ENCODE results near the gene SMYD5.

Gene SMYD5

DNA sequence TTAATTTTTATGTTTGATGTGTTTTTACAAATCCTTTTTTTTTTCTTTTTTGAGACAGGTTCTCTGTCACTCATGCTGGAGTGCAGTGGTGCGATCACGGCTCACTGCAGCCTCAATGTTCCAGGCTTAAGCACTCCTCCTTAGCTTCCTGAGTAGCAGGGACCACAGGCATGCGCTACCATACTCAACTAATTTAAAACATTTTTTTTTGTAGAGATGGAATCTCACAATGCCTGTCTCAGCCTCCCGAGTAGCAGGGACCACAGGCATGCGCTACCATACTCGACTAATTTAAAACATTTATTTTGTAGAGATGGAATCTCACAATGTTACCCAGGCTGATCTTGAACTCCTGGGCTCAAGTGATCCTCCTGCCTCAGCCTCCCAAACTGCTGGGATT lies 8.4 kb upstream of the SMYD5 start:
- no peak for DNase-seq (ENCODE audit: low read depth in 2 of 2)

- no peak for DNase-seq (ENCODE audit: low read depth in 2 of 2)
Measured at GRCh38 chr2:73208258-73208657, 5.8 kb upstream of the SMYD5 start.

DNA sequence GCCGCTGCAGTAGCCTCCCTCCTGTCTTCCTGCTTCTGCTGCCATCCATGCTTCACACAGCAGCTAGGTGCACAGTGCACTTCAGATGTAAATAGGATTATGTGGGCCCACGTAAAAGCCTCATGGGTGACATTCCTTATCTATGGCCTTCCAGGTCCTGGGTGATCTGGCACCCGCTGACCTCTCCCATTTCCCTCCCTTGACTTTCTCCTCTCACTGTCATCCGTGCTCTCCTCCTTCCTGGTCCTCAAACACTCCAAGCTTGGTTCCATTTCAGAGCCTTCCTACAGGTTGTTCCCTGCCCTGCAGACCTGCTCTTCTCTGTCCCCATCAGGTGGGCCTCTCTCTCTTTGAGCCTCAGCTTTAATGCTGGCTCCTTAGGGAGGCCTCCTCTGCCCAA lies 4.0 kb upstream of the SMYD5 start:
- DNase-seq (ENCODE audit: low read depth in 2 of 2), result no peak

DNA sequence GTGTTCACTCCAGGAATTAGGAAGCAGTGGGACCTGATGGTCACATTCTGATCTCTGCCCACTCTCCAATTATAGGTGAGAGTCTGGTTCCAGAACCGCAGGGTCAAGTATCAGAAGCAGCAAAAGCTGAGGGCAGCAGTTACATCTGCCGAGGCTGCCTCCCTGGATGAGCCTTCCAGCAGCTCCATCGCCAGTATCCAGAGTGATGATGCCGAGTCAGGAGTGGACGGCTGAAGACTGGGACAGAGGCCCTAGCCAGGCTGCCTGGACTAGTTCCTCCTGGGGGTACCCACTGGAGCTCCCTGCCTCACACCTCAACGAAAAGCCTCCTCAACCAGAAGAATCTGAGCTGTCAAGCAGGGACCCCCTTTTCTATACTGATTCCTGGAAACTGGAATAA lies 3.3 kb upstream of the SMYD5 start:
- DNase-seq (ENCODE audit: low read depth in 2 of 2), result no peak

GRCh38 chr2:73212098-73212447 lies 2.0 kb upstream of the SMYD5 start:
- DNase-seq (ENCODE audit: low read depth in 2 of 2), result no peak

- DNase-seq (ENCODE audit: low read depth in 2 of 2), result peak; percentile 42 to 52
Measured at GRCh38 chr2:73212448-73213176, 1.4 kb upstream of the SMYD5 start.

DNA sequence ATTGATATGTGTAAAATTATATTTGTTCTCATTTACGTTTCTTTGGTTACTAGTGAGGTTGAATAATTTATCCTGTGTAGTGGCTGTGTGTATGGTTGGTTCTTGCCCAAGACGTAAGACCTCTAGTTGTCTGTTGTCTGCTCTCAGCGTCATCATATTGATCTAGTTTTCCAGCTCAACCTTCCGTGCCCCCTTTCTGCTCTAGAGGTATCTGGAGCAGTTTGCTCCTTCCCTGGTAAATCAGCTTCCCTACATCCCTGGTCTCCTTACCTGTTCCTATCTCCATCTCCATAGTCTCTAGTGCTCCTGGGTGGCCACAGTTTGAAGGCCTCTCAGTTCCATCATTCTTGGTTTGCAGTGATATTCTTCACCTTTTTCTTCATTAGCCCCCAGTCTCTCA lies 1.2 kb downstream of the SMYD5 start:
- no peak for DNase-seq (ENCODE audit: low read depth in 2 of 2)

GRCh38 chr2:73217160-73217559 lies 3.1 kb downstream of the SMYD5 start:
- DNase-seq (ENCODE audit: low read depth in 2 of 2), result no peak

DNA sequence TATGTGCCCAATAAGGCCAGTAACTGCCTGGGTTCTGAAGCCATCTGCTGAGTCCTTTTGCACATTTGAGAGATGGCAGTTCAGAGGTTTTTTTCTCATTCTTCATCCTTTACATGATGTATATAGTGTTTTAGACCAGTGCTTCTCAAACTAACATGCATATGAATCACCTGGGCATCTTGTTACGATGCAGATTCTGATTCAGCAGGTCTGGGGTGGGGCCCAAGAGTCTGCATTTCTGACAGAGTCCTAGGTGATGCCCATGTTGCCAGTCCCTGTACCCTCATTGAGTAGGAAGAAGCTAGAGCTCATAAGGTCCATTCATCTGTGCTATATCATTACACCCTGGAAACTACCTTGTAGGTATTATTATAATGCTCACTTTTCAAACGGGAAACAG lies 3.8 kb downstream of the SMYD5 start:
- no peak for DNase-seq (ENCODE audit: low read depth in 2 of 2)

- DNase-seq (ENCODE audit: low read depth in 2 of 2), result no peak
Measured at GRCh38 chr2:73218298-73218697, 4.3 kb downstream of the SMYD5 start.

DNA sequence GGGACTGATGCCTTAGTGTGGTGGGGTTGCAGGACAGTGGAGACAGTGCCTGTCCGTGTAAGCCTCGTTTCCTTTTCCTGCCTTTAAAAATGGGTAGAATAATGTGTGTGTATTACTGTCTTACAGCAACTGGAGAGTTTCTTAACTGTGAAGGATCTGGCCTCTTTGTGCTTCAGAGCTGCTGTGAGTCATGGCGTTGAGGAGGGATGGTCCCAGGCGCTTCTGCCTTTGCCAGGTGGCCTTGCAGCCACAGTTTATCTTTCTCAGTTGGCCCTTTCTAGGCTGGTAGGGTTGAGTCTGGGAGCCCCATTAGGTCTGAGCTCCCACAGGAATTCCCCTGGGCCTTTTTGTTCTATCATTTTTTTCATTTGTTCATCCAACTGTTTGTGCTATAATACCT lies 9.8 kb downstream of the SMYD5 start:
- DNase-seq (ENCODE audit: low read depth in 2 of 2), result no peak

DNA sequence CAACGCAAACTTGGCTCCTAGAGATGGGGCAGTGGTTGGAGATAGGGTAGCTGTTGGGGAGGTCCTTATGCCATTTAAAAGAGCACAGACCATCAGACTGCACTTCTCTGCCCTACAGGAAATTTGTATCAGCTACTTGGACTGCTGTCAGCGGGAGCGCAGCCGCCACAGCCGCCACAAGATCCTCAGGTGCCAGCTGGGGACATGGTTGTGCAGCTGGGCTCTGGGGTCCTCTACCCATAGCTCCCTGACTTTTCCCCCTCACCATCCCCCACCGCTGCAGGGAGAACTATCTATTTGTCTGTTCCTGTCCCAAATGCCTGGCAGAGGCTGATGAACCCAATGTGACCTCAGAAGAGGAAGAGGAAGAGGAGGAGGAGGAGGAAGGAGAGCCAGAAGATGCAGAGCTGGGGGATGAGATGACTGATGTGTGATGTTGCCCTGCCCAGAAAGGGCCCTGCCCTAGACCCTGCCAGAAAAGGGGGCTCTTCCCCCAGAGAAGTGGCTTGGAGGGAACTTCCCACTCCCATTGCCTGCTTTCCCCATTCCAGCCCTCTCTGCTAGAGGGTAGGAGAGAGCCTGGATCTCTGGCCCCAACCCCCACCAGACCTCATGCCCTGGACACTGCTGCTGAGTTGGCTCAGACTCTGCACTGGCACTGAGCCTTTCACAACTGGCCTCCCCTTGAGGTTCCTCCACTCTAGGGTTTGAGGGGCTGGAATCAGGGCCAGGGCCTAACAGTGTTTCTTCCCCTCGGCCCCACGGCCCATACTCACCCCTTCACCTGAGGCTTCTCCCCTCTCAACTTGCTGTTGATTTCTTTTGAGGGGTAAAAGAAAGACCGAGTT lies 11.7 kb downstream of the SMYD5 start:
- no peak for DNase-seq (ENCODE audit: low read depth in 2 of 2)

DNA sequence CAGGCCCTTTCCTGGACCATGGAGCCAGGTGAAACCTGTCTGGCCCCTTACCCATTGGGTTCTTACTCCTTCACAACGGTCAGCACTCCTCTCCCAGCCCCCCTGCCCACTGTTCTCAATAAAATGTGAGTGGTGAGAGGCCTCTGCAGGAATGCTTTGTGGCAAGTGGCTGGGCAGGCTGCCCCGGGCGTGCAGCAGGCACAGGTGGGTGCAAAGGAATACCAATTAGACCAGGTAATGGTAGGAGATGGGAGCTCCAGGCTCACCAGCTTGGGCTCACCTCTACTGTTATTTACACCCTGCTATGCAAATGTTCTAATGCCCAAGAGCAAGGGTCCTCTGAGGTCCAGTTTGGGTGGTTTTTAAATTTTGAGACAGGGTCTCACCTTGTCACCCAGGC lies 13.0 kb downstream of the SMYD5 start:
- DNase-seq (ENCODE audit: low read depth in 2 of 2), result no peak

- no peak for DNase-seq (ENCODE audit: low read depth in 2 of 2)
Measured at GRCh38 chr2:73228631-73229030, 14.6 kb downstream of the SMYD5 start.

DNA sequence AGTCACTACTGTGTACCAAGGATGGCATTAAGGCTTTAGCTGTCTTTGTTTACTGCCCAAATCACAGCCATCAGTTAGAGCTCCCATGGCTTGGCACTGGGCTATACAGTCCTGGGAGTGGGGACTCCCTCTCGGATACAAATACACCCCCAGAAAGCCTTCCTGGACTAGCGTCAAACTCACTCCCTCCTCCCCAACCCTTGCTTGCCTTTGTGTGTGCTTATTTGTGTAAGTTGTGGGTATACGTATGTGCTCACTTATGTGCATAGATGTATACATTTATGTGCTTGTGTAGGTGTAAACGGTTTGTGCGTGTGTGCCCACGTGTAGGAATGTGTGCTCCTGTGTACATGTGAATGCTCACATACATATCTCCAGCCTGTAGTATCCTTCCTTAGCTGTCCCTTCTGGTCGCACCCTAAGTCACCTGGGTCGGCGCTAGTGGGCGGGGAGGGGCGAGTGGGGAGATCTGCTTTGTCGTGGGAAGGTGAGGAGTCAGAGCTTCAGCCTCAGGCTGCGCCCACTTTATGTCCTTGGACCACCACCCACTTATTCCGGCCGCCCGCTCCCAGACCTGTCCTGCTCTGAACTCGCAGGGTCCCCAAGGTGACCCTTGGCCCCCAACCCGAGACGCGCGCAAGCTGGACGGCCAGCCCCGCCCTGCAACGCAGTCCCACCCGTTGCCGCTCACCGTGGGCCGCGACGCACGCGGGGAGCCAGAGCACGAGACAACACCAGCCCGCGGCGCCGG lies 18.5 kb downstream of the SMYD5 start:
- DNase-seq (ENCODE audit: low read depth in 2 of 2), result no peak

- DNase-seq (ENCODE audit: low read depth in 2 of 2), result peak; percentile 85 to 91
Measured at GRCh38 chr2:73233154-73233931, 19.3 kb downstream of the SMYD5 start, which contains the start of gene PRADC1. Gene PRADC1, minus strand, starts transcription at chr2:73233239. Its CDS starts 79 bp downstream, at chr2:73233160.

DNA sequence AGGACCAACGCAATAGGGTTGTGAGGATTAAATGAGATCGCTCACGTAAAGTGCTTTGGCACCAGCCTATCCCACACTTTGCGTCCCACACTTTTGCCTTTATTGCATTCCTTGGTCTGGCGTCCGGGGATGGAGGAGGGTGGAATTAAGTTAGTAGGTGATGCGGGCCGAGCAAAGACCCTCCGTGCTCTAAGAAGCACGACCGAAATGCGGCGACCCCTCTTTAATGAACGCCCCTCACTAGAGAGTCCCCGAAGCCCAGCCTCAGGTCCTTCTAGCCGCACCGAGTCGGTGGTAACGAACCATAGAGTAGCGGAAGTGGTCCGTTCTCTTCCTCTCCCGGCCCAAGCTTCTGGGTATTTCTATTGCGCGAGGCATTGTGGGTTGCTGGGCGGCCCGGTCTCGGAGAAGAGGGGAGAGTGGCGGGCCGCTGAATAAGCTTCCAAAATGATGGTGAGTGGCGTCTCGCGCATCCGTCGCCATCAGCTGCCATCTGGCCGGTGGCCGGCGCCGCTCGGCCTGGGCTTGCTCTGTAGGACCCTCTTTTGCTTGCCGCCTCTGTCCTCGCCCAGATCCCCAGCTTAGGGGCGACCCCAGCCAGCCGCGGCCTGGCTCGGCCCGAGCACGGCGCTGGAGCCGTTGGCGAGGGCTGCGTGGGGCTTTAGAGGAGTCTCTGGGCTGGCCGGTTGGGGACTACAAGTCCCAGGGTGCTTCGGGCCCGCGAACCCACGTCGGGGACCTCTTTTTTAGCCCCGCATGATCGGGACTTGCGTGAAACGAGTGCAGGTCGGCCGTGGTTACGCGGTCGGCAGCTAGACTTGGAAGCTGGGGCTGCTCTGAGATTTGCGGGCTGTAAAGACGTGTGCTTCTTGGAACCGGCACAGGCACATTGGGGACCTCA lies 20.1 kb downstream of the SMYD5 start, which contains the start of gene CCT7:
Gene CCT7 (plus strand): TSS at position 377 of the 901 bp plus-strand sequence. CDS start 71 bp downstream, at position 448.
- peak; percentile 71 to 83 for DNase-seq (ENCODE audit: low read depth in 2 of 2)

DNA sequence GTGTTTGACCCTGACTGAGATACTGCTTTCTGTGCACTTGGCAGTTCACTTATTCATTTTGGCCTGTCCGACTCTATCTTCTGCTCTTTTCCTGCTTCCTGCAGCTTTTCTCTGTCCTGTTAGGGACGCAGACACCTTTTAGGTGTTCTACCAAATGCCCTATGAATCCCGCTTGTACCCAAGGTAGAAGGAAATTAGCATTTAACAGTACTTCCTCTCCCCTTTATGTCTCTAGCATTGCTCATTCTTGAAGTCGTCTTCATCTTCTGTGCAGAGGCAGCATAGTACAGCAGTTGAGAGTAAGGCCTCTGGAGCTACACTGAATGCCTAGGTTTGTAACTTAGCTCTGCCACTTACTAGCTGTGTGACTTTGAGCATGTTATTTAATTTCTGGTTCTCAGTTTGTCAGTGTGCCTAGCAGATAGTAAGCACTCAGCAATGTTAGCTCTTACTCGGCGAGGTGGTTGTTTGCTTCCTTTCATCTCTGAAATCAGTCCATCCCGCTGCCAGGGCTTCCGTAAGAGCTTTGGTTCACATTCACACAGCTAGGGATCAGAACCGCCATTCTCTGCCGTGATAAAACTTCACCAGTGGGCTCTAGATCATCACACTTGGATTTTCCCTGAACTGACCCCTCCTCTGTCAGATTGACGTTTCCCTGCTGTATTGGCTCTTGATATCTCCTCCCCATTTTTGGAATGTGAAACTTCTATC lies 21.4 kb downstream of the SMYD5 start:
- no peak for DNase-seq (ENCODE audit: low read depth in 2 of 2)

GRCh38 chr2:73237168-73237567 lies 23.1 kb downstream of the SMYD5 start:
- DNase-seq (ENCODE audit: low read depth in 2 of 2), result no peak

DNA sequence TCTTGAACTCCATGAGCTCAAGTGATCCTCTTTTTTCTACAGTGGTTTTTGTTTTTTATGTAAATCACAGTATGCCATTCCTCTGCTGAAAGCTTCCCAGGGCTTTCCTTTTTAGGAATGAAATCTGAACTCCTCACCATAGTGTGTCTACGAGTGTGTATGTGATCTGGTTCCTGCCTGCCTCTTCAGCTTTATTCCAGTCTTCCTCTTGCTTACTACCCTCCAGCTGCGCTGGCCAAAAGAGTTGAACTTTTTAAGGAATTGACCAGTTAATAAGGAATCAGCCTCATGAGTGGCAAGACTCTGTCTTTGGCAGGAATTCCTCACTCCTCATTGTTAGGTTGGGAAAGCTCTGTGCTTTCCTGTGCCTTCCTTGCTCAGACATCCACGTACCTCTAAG lies 24.1 kb downstream of the SMYD5 start:
- no peak for DNase-seq (ENCODE audit: low read depth in 2 of 2)
